RWPE2 (cell line): ENCODE results near the gene OGFR.

Experiments used
- ATAC-seq: fragments of 200-7000 bp; cut with Tn5 transposase; 3 replicates; pipeline ENCODE4 v1.9.1; 2021; ENCODE audit warnings: low read depth
- DNase-seq: peaks from one replicate; pipeline ENCODE4 v3.0.0-alpha.2; 2020; ENCODE audit warnings: low spot score
- H3K27ac ChIP-seq: fragments of 450-650 bp; 2 replicates; pipeline ENCODE4 v1.5.1; 2017; ENCODE audit warnings: mild to moderate bottlenecking; ENCODE audit not compliant: poor library complexity, severe bottlenecking
- H3K27me3 ChIP-seq: fragments of 250-450 bp; sonication (Bioruptor Pico); 2 replicates; pipeline ENCODE4 v1.5.1; 2021; ENCODE audit warnings: mild to moderate bottlenecking, moderate library complexity; ENCODE audit not compliant: insufficient read depth, poor library complexity, severe bottlenecking
- H3K36me3 ChIP-seq: fragments of 250-450 bp; sonication (Bioruptor Pico); 2 replicates; pipeline ENCODE4 v1.5.1; 2020; ENCODE audit warnings: low read depth, mild to moderate bottlenecking, moderate library complexity
- H3K4me1 ChIP-seq: fragments of 250-450 bp; sonication (Bioruptor Pico); 2 replicates; pipeline ENCODE4 v1.5.1; 2021; ENCODE audit warnings: mild to moderate bottlenecking, moderate library complexity; ENCODE audit not compliant: insufficient read depth, poor library complexity, severe bottlenecking
- H3K4me3 ChIP-seq: fragments of 250-450 bp; sonication (Bioruptor Pico); 2 replicates; pipeline ENCODE4 v1.5.1; 2021; ENCODE audit warnings: mild to moderate bottlenecking, moderate library complexity; ENCODE audit not compliant: severe bottlenecking
- H3K9me3 ChIP-seq: fragments of 250-450 bp; sonication (Bioruptor Pico); 2 replicates; pipeline ENCODE4 v1.5.1; 2021; ENCODE audit warnings: mild to moderate bottlenecking, moderate library complexity; ENCODE audit not compliant: severe bottlenecking
- CTCF ChIP-seq: fragments of 450-650 bp; IDR thresholded peaks from one replicate; pipeline ENCODE4 v1.5.1; 2017; ENCODE audit warnings: mild to moderate bottlenecking, moderate library complexity; ENCODE audit not compliant: poor library complexity, severe bottlenecking

Gene OGFR

DNA sequence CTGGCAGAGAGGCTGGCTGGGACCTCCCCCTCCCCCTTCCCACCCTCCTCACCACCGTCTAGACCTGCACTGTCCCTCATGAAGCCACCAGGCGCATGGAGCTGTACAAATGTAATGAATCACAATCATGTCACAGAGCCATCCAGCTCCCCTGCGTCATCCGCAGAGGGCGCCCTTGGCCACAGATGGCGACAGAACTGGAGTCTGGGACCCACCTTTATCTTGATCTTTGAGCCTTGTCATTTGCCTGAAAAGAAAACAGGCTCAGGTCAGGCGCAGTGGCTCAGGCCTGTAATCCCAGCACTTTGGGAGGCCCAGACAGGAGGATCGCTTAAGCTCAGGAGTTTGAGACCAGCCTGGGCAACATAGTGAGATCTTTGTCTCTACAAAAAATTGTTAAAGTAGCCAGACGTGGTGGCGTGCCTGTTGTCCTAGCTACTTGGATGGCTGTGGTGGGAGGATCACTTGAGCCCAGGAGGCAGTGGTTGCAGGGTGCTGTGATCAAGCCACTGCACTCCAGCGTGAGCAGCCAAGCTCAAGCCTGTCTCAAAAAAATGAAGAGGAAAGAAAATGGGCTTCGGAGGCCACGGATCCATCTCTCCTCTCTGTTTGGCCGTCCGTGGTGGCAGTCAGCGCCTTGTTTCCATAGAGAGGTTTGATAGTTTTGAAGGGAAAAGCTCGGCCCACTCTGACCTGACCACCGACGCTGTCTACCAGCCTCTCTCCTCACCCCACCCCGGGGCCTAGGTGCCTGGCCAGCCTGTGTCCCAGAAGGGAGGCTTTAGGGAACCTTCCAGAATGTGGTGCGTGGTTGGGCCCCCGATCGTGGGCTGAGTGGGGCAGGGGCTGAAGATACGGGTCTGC lies 18.4 kb downstream of the OGFR start:
- H3K9me3 ChIP-seq = no peaks in the 10 kb centered on the region
- ATAC-seq = no peak
- peak; percentile 70 for TF ChIP-seq CTCF
- DNase-seq = no peak
- H3K27me3 ChIP-seq = no peaks in the 10 kb centered on the region
- peaks cover 14% of the 10 kb centered on the region for H3K4me1 ChIP-seq
- no peaks in the 10 kb centered on the region for H3K36me3 ChIP-seq
- H3K27ac ChIP-seq = no peak overlapping the region
- no peak overlapping the region for H3K4me3 ChIP-seq

DNA sequence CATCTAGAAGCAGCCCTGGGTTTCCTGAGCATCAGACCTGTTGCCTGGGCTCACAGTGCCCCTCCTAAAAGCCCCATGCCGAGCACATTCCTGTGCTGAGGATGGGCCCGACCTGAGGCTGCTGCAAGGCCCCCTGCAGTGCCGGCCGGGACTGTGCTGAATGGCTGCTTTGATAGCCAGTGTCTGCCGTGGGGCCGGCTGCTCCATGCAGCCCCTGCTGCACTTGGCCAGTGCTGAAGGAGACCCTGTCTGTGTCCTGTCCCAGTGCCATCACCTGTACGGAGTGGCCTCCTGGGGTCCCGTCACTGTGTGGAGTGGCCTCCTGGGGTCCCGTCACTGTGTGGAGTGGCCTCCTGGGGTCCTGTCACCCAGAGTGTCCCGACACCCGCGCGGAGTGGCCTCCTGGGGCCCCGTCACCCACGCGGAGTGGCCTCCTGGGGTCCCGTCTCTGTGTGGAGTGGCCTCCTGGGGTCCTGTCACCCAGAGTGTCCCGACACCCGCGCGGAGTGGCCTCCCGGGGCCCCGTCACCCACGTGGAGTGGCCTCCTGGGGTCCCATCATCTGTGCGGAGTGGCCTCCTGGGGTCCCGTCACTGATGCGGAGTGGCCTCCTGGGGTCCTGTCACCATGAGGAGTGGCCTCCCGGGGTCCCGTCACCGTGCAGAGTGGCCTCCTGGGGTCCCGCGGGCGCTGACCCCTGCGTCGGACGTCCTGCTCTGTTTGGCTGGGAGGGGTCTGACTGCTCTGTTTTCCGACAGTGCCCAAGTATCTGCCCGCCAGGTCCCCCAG lies 19.2 kb downstream of the OGFR start:
- no peaks in the 10 kb centered on the region for H3K36me3 ChIP-seq
- H3K4me1 ChIP-seq = peaks cover 6% of the 10 kb centered on the region
- H3K27me3 ChIP-seq = no peaks in the 10 kb centered on the region
- H3K4me3 ChIP-seq = no peak overlapping the region
- H3K9me3 ChIP-seq = no peaks in the 10 kb centered on the region
- TF ChIP-seq CTCF = no peak
- DNase-seq = no peak
- H3K27ac ChIP-seq = no peak overlapping the region
- peak; percentile 3; the same call in 1 of the 3 replicates for ATAC-seq

- TF ChIP-seq CTCF = no peak
- no peaks in the 10 kb centered on the region for H3K9me3 ChIP-seq
- ATAC-seq (no peak), DNase-seq (no peak)
- no peak overlapping the region for H3K27ac ChIP-seq
- H3K4me1 ChIP-seq = no peaks in the 10 kb centered on the region
- no peak overlapping the region for H3K4me3 ChIP-seq
- no peaks in the 10 kb centered on the region for H3K36me3 ChIP-seq
- no peaks in the 10 kb centered on the region for H3K27me3 ChIP-seq
Measured at GRCh38 chr20:62824476-62825332, 20.1 kb downstream of the OGFR start.

GRCh38 chr20:62825333-62825985 lies 20.8 kb downstream of the OGFR start:
- no peak overlapping the region for H3K4me3 ChIP-seq
- H3K4me1 ChIP-seq = no peaks in the 10 kb centered on the region
- no peak for ATAC-seq
- DNase-seq = no peak
- H3K9me3 ChIP-seq = no peaks in the 10 kb centered on the region
- no peaks in the 10 kb centered on the region for H3K36me3 ChIP-seq
- H3K27me3 ChIP-seq = no peaks in the 10 kb centered on the region
- no peak overlapping the region for H3K27ac ChIP-seq
- TF ChIP-seq CTCF = no peak
